SU-DHL-6 (cell line): ENCODE measurements around the gene CHD6.

Source experiments
- CTCF ChIP-seq: fragments of 200-600 bp; sonication (generic); IDR thresholded peaks from one replicate; pipeline ENCODE4 v1.5.1; 2017; ENCODE audit warnings: antibody characterized with exemption, mild to moderate bottlenecking, low read length, moderate library complexity; ENCODE audit not compliant: insufficient read depth, poor library complexity, severe bottlenecking
- EZH2phosphoT487 ChIP-seq: fragments of 200-600 bp; sonication (generic), shearing (Covaris generic); conservative IDR thresholded peaks from 2 replicates; pipeline ENCODE4 v1.6.1; 2018; ENCODE audit warnings: mild to moderate bottlenecking, antibody characterized with exemption, low read length, moderate library complexity, mixed read lengths

GRCh38 chr20:41599699-41600104, 18.5 kb downstream of the CHD6 start:
- no peak for TF ChIP-seq CTCF
- no peak for TF ChIP-seq EZH2phosphoT487
